Measurements from ENCODE around the gene CAPS2. TPM values are rescaled to one million over a fixed set of nuclear protein-coding genes. Genes with fewer than 3 reads are reported as not detected.
A peak's percentile ranks its signal among the peaks of the same experiment; 100 is the strongest.
"Not testable (repeated sequence)": the region's sequence is repeated elsewhere in the genome, so short reads cannot be mapped to it uniquely, and the experiment has no call there.

CAPS2 gene
- total and polyA plus RNA-seq, 9 donors, result 1.3 to 4.0 (median 1.9) TPM

DNA sequence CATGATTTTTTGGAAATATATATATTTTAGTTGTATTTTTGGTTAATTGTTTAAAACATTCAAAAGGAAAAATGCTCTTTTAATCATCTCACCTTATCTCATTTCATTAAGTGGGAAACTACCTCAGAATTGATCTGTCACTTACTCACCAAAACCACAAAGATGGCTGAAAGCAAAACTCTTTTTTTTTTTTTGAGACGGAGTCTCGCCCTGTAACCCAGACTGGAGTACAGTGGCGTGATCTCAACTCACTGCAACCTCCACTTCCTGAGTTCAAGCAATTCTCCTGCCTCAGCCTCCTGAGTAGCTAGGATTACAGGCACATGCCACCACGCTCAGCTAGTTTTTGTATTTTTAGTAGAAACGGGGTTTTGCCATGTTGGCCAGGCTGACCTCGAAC is 16.1 kb upstream of the CAPS2 start:
- not testable (repeated sequence) for DNase-seq; H3K27me3 ChIP-seq (ENCODE audit: control insufficient read depth, insufficient read depth, low read length); H3K9me3 ChIP-seq (replicated peaks; ENCODE audit: control insufficient read depth, low read depth, low read length); H3K4me1 ChIP-seq (ENCODE audit: control insufficient read depth, insufficient read depth, low read length); H3K27ac ChIP-seq (ENCODE audit: low read length); H3K4me3 ChIP-seq (ENCODE audit: low read length); H3K36me3 ChIP-seq (ENCODE audit: control insufficient read depth, insufficient read depth, low read length)
- WGBS (ENCODE audit: insufficient coverage), result 93% methylated on average over 3 of the region's 6 CpGs

DNA sequence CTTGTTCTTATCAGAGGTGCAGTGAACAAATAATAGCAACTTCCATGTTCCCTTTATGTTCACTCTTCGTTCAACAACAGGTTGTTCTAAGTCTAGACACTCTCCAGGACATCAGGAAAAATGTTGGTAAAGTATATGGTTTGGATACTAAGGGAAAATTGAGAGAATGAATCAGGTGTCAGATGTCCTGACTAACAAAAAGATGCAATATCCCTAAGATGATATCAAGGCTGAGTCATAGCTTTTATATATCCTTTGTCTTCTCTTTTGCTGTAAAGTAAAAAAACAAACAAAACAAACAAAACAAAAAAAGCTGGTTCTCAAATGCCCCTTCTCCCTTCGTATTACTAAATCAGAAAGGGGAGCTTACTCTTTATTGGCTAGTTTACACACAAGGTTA is 15.4 kb upstream of the CAPS2 start:
- Histone ChIP-seq H3K4me3 (ENCODE audit: low read length) (no peak overlapping the region), H3K9me3 (replicated peaks; ENCODE audit: control insufficient read depth, low read depth, low read length) (no peaks in the 10 kb centered on the region), H3K27me3 (ENCODE audit: control insufficient read depth, insufficient read depth, low read length) (no peaks in the 10 kb centered on the region), H3K36me3 (ENCODE audit: control insufficient read depth, insufficient read depth, low read length) (no peaks in the 10 kb centered on the region), H3K4me1 (ENCODE audit: control insufficient read depth, insufficient read depth, low read length) (no peaks in the 10 kb centered on the region), H3K27ac (ENCODE audit: low read length) (no peak overlapping the region)
- DNase-seq, result no peak
- no CpG with 5 or more reads among the region's 2 CpGs for WGBS (ENCODE audit: insufficient coverage)

DNA sequence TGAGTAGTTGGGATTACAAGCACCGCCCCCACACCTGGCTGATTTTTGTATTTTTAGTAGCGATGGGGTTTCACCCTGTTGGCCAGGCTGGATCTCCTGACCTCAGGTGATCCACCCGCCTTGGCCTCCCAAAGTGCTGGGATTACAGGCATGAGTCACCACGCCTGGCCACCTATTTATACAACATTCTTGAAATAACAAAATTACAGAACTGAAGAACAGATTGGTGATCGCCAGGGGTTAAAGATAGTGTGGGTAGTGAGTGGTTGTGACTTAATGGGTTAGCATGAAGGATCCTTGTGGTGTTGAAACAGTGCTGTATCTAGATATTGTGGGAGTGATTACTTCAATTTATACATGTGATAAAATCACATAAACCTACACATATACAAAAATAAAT is 11.7 kb upstream of the CAPS2 start:
- Histone ChIP-seq H3K4me3 (ENCODE audit: low read length) (no peak overlapping the region), H3K36me3 (ENCODE audit: control insufficient read depth, insufficient read depth, low read length) (no peaks in the 10 kb centered on the region), H3K9me3 (replicated peaks; ENCODE audit: control insufficient read depth, low read depth, low read length) (no peaks in the 10 kb centered on the region), H3K27me3 (ENCODE audit: control insufficient read depth, insufficient read depth, low read length) (no peaks in the 10 kb centered on the region), H3K4me1 (ENCODE audit: control insufficient read depth, insufficient read depth, low read length) (no peaks in the 10 kb centered on the region), H3K27ac (ENCODE audit: low read length) (no peak overlapping the region)
- WGBS (ENCODE audit: insufficient coverage), result 100% methylated on average over 2 of the region's 5 CpGs
- no peak for DNase-seq

DNA sequence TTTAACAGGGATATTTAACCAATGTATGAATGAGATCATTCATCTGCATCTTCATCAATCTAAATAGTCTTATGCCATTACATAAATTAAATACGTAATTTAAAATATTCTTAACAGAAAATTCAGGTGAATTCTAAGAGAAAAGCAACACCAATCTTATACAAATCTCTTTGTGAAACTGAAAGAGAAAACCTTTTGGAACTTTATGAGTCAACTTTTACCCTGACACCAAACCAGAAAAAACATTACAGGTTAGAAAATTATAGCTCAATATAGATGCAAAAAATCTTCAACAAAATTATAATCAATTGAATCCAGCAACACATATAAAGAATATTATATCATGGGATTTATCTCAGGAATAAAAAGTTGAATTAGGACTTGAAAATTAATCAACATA is 7.8 kb upstream of the CAPS2 start:
- DNase-seq, result no peak
- Histone ChIP-seq H3K4me3 (ENCODE audit: low read length) (no peak overlapping the region), H3K27me3 (ENCODE audit: control insufficient read depth, insufficient read depth, low read length) (peaks cover 7% of the 10 kb centered on the region), H3K27ac (ENCODE audit: low read length) (no peak overlapping the region), H3K4me1 (ENCODE audit: control insufficient read depth, insufficient read depth, low read length) (peaks cover 4% of the 10 kb centered on the region), H3K9me3 (replicated peaks; ENCODE audit: control insufficient read depth, low read depth, low read length) (no peaks in the 10 kb centered on the region), H3K36me3 (ENCODE audit: control insufficient read depth, insufficient read depth, low read length) (no peaks in the 10 kb centered on the region)
- WGBS (ENCODE audit: insufficient coverage), result no CpG with 5 or more reads among the region's 1 CpG

DNA sequence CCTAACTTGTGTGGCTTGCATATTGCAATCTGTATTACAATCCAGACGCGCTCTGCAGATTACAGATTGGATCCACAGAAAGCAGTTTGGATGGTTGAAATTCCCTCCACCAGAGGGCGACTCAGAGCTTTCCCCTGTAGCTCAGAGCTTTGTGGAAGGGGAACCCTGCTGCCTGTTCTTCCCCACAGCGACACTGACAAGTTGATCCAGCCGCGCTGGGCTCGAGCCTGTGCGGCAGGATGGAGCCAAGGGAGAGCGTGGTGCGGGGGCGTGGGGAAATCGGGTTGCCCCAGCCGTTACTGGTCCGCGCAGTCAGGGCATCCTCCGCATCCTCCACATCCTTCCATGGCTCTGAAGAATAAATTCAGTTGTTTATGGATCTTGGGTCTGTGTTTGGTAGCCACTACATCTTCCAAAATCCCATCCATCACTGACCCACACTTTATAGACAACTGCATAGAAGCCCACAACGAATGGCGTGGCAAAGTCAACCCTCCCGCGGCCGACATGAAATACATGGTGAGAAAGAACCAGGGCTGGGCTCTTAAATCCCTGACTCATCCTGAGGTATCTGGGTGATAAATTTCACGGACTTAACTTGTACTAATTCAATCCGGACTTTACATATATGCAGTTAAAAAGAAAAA is 4.4 kb upstream of the CAPS2 start, which contains the start of gene GLIPR1L1:
Gene GLIPR1L1 (plus strand): TSS at position 287 of the 647 bp plus-strand sequence. CDS start 59 bp downstream, at position 346.
- no peak within 1 kb of the TSS for H3K27ac ChIP-seq (ENCODE audit: low read length)
- peak; percentile 92 for DNase-seq
- 5% methylated on average over 9 of the region's 23 CpGs for WGBS (ENCODE audit: insufficient coverage)

DNA sequence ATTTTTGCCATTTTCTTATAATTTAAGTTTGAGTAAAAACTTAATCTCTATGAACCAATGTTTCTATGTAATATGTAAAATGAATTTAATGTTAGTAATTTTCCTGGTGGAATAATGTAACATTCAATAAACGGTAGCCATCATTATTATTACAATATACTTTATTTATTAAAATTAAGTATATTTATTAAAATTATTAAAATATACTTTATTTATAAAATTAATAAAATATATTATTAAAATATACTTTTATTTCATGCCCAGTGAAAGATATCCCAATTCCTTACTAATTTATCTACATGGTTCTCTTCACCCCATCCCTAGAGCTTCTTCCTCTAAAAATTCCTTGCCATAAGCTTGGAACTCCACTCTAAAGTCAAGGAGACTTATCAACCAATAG is 2.5 kb downstream of the CAPS2 start:
- no peak overlapping the region for H3K27ac ChIP-seq (ENCODE audit: low read length)
- DNase-seq, result no peak
- WGBS (ENCODE audit: insufficient coverage), result no CpG with 5 or more reads among the region's 1 CpG
- no peaks in the 10 kb centered on the region for H3K9me3 ChIP-seq (replicated peaks; ENCODE audit: control insufficient read depth, low read depth, low read length)
- no peak overlapping the region for H3K4me3 ChIP-seq (ENCODE audit: low read length)
- no peaks in the 10 kb centered on the region for H3K27me3 ChIP-seq (ENCODE audit: control insufficient read depth, insufficient read depth, low read length)
- peaks cover 3% of the 10 kb centered on the region for H3K4me1 ChIP-seq (ENCODE audit: control insufficient read depth, insufficient read depth, low read length)
- no peaks in the 10 kb centered on the region for H3K36me3 ChIP-seq (ENCODE audit: control insufficient read depth, insufficient read depth, low read length)

More for the DNA sequence above, 4.4 kb upstream of the CAPS2 start, which contains the start of gene GLIPR1L1:
- H3K9me3 ChIP-seq (replicated peaks; ENCODE audit: control insufficient read depth, low read depth, low read length), result no peaks in the 10 kb centered on the region
- peak within 1 kb of the TSS; percentile 25 for H3K4me3 ChIP-seq (ENCODE audit: low read length)
- peaks cover 7% of the 10 kb centered on the region for H3K27me3 ChIP-seq (ENCODE audit: control insufficient read depth, insufficient read depth, low read length)
- peaks cover 7% of the 10 kb centered on the region for H3K4me1 ChIP-seq (ENCODE audit: control insufficient read depth, insufficient read depth, low read length)
- no peaks in the 10 kb centered on the region for H3K36me3 ChIP-seq (ENCODE audit: control insufficient read depth, insufficient read depth, low read length)

DNA sequence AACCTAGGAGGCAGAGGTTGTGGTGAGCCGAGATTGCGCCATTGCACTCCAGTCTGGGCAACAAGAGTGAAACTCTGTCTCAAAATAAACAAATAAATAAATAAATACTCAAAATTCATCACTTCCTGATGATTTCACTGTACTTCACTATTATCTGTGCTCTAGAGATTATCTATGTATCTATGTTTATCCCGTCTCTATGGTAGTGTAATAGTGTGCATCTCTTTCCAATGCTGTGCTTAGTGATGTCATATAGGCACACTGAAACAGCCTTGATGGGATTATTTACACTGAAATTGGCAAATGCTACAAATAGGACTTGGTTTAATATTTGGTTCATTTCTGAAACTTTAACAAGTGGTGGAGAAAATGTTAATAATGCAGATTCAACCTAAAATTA is 6.5 kb downstream of the CAPS2 start:
- H3K36me3 ChIP-seq (ENCODE audit: control insufficient read depth, insufficient read depth, low read length), result no peaks in the 10 kb centered on the region
- no peaks in the 10 kb centered on the region for H3K27me3 ChIP-seq (ENCODE audit: control insufficient read depth, insufficient read depth, low read length)
- H3K9me3 ChIP-seq (replicated peaks; ENCODE audit: control insufficient read depth, low read depth, low read length), result no peaks in the 10 kb centered on the region
- no peak overlapping the region for H3K4me3 ChIP-seq (ENCODE audit: low read length)
- no peak overlapping the region for H3K27ac ChIP-seq (ENCODE audit: low read length)
- DNase-seq, result peak; percentile 19
- no CpG with 5 or more reads among the region's 3 CpGs for WGBS (ENCODE audit: insufficient coverage)
- H3K4me1 ChIP-seq (ENCODE audit: control insufficient read depth, insufficient read depth, low read length), result no peaks in the 10 kb centered on the region

DNA sequence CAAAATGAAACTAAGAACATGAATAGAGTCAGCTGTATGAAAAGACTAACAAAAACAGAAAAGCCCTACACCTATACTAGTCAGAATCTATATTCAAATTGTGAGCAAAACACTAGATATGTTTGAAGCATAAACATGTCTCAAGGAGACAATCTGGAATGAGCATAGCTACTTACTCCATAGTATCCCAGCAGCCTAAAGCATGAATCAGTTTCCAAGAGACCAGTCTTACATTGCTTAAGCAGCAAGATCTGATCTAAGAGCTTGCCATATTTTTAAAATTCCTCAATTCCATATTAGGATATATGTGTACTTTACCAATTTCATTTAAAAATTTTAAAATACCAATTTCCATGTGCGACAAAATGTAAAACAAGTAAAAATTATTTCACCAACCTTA is 7.7 kb downstream of the CAPS2 start:
- H3K36me3 ChIP-seq (ENCODE audit: control insufficient read depth, insufficient read depth, low read length), result no peaks in the 10 kb centered on the region
- WGBS (ENCODE audit: insufficient coverage), result no CpG with 5 or more reads among the region's 1 CpG
- DNase-seq, result no peak
- no peaks in the 10 kb centered on the region for H3K27me3 ChIP-seq (ENCODE audit: control insufficient read depth, insufficient read depth, low read length)
- no peak overlapping the region for H3K27ac ChIP-seq (ENCODE audit: low read length)
- no peak overlapping the region for H3K4me3 ChIP-seq (ENCODE audit: low read length)
- no peaks in the 10 kb centered on the region for H3K4me1 ChIP-seq (ENCODE audit: control insufficient read depth, insufficient read depth, low read length)
- H3K9me3 ChIP-seq (replicated peaks; ENCODE audit: control insufficient read depth, low read depth, low read length), result no peaks in the 10 kb centered on the region

DNA sequence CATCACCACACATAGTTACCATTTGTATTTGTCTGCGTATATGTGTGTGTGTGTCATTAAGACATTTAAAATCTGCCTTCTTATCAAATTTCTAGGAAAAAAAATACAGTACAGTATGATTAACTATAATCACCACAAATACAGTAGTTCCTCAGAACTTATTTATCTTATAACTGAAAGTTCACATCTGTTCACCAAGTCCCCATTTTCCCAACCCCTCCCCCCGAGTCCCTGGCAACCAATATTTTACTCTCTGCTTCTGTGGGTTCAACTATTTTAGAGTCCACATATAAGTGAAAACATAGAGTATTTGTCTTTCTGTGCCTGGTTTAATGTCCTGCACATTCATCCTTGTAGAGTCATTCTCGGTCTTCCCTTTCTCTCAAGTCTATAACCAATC is 12.3 kb downstream of the CAPS2 start:
- no peaks in the 10 kb centered on the region for H3K27me3 ChIP-seq (ENCODE audit: control insufficient read depth, insufficient read depth, low read length)
- H3K4me3 ChIP-seq (ENCODE audit: low read length), result no peak overlapping the region
- no peaks in the 10 kb centered on the region for H3K9me3 ChIP-seq (replicated peaks; ENCODE audit: control insufficient read depth, low read depth, low read length)
- no peaks in the 10 kb centered on the region for H3K36me3 ChIP-seq (ENCODE audit: control insufficient read depth, insufficient read depth, low read length)
- no peak for DNase-seq
- 88% methylated on average over 1 of the region's 3 CpGs for WGBS (ENCODE audit: insufficient coverage)
- no peaks in the 10 kb centered on the region for H3K4me1 ChIP-seq (ENCODE audit: control insufficient read depth, insufficient read depth, low read length)
- no peak overlapping the region for H3K27ac ChIP-seq (ENCODE audit: low read length)

DNA sequence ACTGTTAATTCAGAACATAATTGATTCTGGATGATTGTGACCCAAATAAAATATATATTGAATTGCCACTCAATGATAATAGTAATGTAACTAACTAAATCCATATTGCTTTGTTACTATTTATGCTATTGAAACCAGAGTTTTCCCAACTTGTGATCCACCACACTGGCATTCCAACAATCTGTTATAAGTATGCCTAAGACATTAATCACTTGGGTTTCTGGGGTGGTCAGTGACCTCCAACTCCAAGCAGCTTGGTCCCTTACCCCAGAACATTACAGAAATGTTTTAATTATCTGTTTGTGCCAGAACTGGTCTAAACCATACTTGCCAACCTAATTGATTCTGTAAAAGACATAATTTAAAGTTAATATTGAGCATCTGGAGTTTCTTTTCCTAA is 14.6 kb downstream of the CAPS2 start:
- H3K27ac ChIP-seq (ENCODE audit: low read length), result no peak overlapping the region
- no peak for DNase-seq
- H3K9me3 ChIP-seq (replicated peaks; ENCODE audit: control insufficient read depth, low read depth, low read length), result no peaks in the 10 kb centered on the region
- no peak overlapping the region for H3K4me3 ChIP-seq (ENCODE audit: low read length)
- H3K4me1 ChIP-seq (ENCODE audit: control insufficient read depth, insufficient read depth, low read length), result no peaks in the 10 kb centered on the region
- no peaks in the 10 kb centered on the region for H3K36me3 ChIP-seq (ENCODE audit: control insufficient read depth, insufficient read depth, low read length)
- H3K27me3 ChIP-seq (ENCODE audit: control insufficient read depth, insufficient read depth, low read length), result no peaks in the 10 kb centered on the region

DNA sequence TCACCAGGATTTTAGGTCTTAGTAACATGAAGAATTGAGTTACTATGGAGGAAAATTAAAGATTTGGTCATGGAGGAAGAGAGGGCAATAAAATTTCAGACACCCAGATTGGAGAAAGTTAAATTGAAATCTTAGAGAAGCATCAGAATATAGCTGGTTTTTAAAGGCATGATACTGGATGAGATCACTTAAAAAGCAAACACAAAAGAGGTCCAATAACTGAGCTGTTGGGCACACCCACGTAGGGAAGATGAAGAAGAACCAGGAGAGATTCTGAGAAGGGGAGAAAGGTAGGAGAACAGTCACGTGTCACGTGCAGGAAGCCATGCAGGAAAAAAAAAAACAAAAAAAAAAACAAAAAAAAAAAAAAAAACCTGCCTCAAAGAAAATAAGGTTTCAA is 18.8 kb downstream of the CAPS2 start:
- no CpG with 5 or more reads among the region's 3 CpGs for WGBS (ENCODE audit: insufficient coverage)

More for the DNA sequence above, 18.8 kb downstream of the CAPS2 start:
- Histone ChIP-seq H3K9me3 (replicated peaks; ENCODE audit: control insufficient read depth, low read depth, low read length) (no peaks in the 10 kb centered on the region), H3K4me3 (ENCODE audit: low read length) (no peak overlapping the region), H3K4me1 (ENCODE audit: control insufficient read depth, insufficient read depth, low read length) (no peaks in the 10 kb centered on the region), H3K27ac (ENCODE audit: low read length) (no peak overlapping the region), H3K36me3 (ENCODE audit: control insufficient read depth, insufficient read depth, low read length) (no peaks in the 10 kb centered on the region), H3K27me3 (ENCODE audit: control insufficient read depth, insufficient read depth, low read length) (no peaks in the 10 kb centered on the region)
- no peak for DNase-seq

Measured in muscle of leg (tissue), 11 donors.